GM23248 (cell line): ENCODE data around the gene TSPAN3.

Experiments used
- EZH2 ChIP-seq: fragments of 200-600 bp; sonication (generic); IDR thresholded peaks from 2 replicates; pipeline ENCODE4 v1.6.1; 2018; ENCODE audit warnings: antibody characterized with exemption, mild to moderate bottlenecking; ENCODE audit not compliant: insufficient read depth, poor library complexity, severe bottlenecking
- EZH2phosphoT487 ChIP-seq: fragments of 200-600 bp; sonication (generic); IDR thresholded peaks from 2 replicates; pipeline ENCODE4 v1.6.1; 2018; ENCODE audit warnings: antibody characterized with exemption, moderate library complexity, mild to moderate bottlenecking, low read depth; ENCODE audit not compliant: insufficient read depth

- TF ChIP-seq EZH2phosphoT487 (no peak), EZH2 (no peak)
These were observed 7.7 kb downstream of the TSPAN3 start for GRCh38 chr15:77063249-77063648.
